NCI-H2081 (cell line): Measurements from ENCODE around the gene NOL4L.
"Not testable (repeated sequence)": the region's sequence is repeated elsewhere in the genome, so short reads cannot be mapped to it uniquely, and the experiment has no call there.

ENCODE experiments used
- DNase-seq, 2 experiments: peaks; one replicate each; lab custom pipeline; 2025; lab: John Stamatoyannopoulos, UW

Gene NOL4L

DNA sequence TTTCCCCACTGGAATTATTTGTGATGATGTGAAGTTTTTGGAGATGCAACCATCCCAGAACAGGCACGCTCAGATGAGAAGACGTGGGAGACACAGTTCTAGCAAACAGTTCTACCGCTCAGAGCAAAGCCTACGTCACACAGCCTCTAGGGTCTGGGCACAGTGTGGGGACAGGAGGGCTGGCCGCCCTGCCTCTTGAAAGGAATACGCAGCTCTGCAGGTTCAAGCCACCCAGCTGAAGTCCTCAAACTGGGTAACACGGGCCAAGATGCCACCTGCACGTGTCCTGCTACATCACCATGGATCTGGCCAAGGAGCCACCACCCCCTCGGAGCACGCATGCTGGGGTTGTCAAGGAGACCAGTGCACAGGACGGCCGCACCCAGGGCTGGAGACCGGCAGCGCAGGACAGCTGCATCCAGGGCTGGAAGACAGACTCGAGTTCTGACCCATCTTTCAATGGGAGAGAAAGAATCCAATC lies 75.0 kb downstream of the NOL4L start:
- no peak for DNase-seq

DNA sequence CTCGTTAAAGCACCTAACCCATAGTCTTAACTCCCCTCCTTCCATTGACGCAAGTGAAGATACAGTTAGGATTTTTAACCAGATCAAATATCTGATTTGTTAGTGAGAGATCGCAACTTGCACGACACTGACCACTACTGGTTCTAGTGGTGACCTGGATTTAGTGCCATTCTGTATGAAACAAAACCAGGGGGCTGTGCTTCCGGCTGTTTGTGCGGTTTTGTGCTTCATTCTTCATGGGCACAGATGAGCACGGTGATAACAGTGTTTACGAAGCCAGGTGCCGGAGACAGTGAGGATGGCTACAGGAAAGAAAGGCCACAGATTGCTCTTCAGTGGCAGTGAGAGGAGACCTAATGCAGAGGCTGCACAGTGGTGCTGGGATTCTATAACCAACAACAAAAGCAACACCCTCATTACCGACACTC lies 75.5 kb downstream of the NOL4L start:
- DNase-seq = peak; percentile 17 to 38

DNA sequence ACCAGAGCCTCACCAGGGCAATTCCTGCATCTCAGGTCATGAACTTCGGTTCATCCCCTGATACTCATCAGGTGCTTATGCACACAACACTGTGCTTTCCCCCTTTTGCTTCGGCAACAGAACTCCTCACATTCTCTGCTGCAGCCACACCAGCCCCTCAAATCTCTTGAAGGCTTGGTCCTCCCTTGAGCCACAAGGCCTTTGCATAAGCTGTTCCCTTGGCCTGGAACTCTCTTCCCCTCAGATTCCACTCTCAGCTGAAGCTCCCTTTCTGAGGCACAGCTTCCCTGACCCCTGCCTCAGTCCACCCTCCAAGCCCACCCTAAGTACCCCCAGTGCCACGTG lies 76.4 kb downstream of the NOL4L start:
- no peak for DNase-seq

DNA sequence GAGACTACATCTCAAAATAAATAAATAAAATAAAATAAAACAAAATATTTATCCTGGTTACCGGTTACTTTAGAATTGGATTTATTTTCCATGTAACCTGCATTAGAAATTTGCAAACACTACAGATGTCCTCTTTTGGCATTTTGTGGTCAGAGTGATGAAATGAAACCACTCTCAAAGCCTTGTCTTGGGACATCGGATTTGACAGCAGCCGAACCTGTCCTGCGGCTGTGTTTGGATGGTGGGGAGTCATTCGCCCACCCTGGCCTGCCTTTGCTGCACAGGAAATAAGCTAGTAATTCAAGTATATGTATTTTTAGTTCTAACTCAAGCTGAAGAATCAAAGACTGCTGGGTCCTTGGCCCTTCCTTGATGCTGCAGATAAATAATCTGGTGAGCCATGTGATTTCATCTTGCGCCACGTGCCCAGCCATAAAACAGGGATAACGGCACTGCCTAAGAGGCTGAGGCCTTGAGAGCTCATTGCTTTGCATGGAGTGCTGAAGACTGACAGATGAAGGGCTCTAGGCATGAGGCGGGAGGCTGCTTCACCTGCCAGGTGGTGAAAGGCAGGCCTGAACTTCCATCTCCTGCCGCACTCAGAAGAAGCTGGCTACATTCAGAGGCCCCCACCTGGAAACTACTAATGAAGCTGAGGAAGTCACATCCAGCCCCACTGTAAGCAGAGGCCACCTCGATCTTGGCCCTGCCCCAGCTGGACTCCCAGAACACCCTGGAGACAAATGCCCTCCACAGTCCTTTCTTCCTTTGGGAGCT lies 76.9 kb downstream of the NOL4L start:
- DNase-seq = no peak

DNA sequence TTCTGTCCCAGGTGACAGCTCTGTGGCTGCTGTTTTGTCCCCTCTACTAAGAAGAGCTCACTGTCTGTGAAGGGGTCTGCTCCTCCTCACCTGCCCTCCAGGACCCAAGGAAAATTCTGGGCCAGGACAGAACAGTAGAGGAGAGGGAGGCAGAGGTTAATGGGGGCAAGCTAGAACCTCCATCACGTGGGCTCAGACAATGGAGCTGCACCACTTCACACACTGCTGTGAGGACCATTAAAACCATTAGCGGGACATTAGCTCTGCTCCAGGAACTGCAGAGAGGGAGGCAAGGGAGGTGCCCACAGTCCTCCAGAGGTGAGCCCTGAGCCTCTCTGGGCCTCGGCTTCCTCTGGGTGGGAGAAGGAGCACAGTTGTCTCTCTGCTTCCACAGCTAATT lies 78.4 kb downstream of the NOL4L start:
- DNase-seq = no peak

DNA sequence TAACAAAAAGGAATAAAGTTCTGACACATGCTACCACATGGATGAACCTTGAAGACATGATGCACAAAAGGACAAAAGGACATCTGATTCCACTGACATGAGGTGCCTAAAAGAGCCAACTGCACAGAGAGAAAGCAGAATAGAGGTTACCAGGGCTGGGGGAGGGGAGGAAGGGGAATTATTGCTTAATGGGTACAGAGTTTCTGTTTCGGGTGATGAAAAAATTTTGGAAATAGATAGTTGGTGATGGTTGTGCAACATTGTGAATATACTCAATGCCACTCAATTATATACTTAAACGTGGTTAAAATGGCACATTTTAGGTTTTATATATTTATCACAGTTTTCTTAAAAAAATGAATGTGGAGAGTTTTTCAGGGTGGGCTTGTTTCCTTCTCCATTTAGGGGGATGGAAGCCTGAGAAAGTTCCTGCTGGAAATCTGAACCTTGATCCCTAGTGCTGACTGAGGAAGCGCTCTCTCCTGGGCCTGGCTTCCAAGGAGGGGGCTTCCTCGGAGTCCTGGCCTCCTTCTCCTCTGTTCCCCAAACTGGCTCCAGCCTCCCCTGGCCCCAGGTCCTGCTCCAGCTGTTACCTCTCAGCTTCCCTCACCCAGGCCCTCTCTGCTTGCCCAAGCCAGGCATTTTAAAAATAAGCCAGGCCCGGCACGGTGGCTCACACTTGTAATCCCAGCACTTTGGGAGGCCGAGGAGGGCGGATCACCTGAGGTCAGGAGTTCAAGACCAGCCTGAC lies 79.2 kb downstream of the NOL4L start:
- DNase-seq = no peak

DNA sequence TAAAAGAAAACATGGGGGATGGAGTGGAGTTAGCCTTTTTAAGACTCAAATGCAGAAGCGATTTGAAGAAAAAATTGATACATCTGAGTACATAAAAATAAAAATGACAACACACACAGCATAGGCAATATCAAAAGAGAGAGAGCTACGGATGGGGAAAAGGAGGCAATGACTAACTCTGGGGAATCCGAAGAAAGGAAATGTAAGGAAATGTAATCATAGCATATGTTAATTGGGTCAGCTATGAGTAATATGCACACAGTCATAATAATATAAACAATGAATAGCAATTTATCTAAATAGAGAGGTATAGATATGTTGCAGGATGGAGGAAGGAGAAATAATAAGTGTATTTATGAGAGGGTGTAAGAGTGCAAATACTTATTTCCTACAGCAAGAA lies 83.4 kb downstream of the NOL4L start:
- no peak for DNase-seq

DNA sequence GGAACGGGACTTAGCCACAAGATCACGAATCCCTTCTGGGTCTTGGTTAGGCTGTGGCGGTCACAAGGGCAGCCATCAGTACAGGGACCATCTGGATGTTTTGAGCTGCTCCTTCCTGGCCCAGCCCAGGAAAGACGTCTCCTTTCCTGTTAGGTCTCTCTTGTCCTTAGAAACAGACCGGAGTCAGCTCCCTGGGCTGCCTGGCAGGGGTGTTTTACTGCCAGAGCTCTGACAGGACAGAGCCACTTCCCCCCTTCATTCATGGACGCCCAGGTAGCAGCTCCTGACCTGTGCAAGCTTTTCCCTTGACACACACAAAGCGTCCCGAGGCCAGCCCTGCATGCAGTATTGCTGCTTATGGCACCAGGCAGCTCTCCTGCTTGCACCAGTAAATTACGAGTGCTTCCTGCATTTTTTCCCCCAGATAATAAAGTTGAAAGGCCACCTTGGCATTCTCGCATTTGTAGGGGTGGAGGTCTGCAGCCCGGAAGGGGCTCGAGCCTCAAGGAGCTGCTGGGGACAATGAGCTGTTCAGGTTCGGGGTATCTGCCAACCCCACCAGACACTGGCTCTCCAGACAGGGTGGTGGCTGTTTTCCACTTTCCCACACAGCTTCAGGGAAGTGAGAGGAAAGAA lies 87.4 kb downstream of the NOL4L start:
- no peak for DNase-seq

DNA sequence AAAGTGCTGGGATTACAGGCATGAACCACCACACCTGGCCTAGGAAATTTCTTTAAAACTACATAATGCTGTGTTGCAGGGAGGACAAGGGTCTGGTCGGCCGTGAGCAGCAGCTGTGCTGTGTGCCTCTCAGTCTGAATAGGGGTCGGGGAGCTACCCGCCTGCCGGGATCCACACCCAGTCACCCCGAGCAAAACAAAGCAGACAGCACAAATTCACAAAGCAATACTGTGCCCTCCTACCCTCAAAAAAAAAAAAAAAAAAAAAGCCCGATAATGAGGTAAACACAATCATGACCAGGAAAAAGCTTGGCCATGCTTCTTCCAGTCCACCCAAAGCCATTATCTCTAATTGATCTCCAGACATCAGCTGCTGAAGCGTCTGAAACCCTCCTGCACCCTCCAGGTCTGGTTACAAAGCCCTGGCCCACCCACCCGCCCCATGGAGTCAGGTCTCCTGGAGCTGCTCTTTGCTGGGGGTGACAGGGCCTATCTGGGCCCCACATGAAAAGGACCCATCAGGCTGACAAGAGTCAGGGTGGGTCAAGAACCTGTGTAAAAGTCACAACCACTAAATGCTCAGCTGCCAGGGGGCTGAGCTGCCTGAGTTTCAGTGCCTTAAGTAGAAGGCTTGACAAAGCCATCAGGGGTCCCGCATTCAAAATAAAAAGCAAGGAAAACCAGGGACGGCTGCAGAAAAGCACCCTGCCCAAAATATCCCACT lies 88.2 kb downstream of the NOL4L start:
- no peak for DNase-seq

DNA sequence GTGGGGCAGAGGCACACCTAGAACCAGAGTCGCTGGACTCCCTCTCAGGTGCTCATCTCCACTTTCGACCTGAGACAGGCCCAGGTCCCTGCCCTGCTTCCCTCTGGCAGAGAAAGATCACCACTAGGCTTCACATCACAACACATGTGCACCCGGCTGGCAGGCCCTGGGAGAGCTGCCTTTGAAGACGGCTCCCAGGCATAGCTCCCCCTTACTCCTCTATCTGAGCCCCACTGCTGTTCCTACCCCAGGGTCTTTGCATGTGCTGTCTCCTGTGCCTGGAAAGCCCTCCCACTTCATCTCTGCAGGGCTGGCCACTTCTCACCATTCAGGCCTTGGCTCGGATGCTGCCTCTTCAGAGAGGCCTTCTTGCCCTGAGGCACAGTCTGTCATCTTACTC lies 89.2 kb downstream of the NOL4L start:
- no peak for DNase-seq

DNA sequence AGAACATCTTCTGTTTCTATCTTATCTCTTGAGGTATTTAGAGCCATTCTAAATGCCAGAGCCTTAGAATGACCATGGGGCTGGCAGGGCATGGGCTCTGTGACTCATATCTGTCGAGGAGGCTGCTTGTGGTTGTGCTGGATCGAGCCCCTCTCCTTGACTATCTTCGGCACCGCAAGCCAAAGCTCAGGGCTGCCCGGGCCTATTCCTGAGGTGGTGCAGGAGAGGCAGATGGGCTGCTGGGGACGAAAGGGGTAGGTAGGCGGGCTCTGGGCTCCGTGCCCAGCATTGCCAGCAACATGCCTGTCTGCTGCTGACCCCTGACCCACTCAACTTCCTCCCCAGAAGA lies 89.9 kb downstream of the NOL4L start:
- DNase-seq = no peak

DNA sequence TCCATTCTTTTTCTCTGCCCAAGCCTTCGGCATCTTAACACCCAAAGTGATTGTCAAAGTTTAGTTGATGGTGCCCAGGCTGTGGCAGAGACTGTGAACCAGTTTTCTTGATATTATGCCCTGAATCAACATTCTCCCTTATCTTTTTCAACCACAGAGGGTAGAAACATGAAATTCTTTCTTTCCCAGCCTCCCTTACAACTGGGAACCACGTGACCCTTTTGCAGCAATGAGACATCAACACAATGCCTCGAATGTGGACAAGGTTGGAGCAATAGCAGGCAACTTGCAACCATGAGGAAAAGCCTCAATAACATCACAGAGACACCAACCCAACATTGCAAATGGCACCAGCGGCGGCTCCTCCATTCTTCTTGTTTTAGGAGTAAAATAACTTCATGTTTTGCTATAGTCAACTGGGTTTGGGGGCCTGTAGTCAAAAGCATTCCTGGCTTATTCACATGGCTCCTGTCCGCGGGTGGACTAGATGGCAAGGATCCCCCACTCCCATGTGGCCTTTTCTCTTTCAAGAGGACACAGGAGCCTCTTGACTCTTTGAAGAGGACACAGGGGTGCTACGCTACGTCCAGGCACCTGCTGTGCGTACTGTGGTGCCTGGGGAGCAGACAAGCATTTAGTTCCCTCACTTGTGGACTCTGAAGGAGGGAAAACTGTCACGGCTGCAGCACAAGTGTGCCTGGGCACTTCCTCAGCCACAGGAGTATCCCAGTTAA lies 90.5 kb downstream of the NOL4L start:
- no peak for DNase-seq

DNA sequence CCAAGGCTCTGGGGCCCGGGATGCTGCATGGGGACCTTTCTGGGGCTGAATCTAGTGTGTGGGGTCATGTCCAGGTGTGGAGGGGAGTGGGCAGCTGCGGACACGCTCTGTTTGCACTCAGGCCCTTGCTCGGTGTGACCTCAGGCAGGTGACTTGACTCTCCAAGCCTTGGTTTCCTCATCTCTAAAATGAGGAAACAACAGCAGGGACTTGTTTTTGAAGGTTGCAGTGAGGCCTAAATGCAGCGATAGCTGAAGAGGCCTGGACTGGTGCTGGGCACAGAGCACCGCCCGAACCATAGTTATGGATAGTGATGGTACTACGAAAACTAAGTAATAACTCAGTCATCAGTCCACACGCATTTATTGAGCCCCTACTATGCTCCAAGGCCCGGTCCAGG lies 91.8 kb downstream of the NOL4L start:
- no peak for DNase-seq

DNA sequence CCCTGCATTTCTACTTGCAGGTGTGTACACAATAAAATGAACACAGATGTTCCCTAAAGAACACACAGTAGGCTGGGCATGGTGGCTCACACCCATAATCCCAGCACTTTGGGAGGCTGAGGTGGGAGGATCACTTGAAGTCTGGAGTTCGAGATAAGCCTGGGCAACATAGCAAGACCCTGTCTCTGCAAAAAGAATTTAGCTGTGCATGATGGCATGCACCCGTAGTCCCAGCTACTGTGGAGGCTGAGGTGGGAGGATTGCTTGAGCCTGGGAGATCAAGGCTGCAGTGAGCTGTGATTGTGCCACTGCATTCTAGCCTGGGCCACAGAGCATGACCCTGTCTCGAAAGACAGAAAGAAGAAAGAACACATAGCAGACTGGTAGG lies 93.4 kb downstream of the NOL4L start:
- DNase-seq = not testable (repeated sequence)

DNA sequence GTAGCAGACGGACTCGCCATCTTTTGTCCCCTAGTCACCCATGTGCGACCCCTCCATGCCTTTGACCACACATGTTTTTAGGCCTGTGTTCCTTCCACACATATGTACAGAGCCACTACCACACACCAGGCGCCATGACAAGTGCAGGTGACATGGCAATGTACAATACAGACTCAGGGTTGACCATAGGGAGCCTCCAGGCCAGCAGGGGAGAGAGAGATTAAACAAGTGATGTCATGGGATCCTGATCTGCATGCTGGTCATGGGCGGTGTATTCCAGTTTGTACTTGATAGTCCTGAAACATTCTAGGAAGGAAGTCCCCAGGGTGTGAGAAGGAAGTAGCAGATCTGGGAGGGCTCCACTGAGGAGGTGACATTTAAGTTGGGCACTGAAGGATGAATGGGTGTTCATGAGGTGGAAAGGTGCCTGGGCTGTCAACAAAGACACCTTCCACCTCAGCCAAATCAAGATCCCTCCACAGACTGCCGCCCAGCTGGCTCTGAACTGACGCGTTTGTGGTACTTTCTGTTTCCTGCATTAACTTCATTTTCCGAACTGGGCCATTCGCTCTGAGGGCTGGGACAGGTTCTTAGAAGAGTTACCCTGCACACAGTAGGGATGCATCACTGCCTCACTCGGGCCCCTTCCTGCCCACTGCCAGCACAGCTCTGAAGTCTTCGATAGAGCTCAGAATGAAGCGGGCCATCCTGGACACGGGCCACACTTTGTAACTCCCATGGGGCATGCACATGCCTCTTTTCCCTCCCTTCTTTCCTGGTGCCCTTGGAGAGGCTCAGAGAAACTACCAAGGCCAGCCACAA lies 94.0 kb downstream of the NOL4L start:
- no peak for DNase-seq

DNA sequence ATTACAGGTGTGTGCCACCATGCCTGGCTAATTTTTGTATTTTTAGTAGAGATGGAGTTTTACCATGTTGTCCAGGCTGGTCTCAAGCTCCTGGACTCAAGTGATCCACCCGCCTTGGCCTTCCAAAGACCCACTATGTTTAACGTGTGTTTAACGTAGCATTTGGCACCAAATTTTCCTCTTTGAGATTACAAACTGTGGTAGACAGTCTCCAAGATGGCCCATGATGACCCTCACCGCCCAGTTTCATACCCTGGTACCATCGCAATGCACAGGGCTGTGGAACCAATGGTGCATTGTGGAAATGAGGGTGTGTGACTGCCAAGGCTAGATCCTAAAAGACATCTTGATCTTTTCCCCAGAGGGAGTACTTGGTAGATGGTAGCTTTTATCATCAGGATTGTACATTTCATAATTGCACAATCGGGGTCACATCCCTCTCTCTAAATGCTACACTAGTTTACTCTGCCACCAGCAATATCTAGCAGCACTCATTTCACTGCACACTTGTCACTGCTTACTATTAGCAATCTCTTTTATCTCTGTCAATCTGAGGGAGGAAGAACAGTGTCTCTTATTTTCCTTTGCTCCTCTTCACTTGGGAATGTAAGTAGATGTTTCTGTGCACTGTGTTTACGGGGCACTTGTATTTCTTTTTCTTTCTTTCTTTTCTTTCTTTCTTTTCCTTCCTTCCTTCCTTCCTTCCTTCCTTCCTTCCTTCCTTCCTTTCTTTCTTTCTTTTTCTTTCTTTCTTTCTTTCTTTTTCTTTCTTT lies 96.9 kb downstream of the NOL4L start:
- no peak for DNase-seq

DNA sequence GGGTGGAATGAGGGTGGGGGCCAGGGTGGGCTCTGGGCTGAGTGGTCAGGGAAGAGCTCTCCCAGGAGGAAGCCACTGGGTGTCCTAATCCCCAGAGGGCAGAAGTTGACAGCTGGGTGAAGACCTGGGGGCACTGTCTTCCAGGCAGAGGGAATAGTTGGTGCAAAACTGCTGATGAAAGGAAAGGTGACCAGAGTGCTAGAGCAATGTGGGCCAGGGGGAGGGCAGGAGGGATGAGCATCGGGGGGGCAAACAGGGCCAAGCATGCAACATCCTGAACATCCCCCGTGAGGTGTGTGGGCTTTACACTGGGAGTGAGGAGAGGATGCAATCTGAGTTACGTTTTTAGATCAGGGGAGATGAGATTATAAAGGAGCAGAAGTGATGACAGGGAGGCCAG lies 97.8 kb downstream of the NOL4L start:
- DNase-seq = no peak

DNA sequence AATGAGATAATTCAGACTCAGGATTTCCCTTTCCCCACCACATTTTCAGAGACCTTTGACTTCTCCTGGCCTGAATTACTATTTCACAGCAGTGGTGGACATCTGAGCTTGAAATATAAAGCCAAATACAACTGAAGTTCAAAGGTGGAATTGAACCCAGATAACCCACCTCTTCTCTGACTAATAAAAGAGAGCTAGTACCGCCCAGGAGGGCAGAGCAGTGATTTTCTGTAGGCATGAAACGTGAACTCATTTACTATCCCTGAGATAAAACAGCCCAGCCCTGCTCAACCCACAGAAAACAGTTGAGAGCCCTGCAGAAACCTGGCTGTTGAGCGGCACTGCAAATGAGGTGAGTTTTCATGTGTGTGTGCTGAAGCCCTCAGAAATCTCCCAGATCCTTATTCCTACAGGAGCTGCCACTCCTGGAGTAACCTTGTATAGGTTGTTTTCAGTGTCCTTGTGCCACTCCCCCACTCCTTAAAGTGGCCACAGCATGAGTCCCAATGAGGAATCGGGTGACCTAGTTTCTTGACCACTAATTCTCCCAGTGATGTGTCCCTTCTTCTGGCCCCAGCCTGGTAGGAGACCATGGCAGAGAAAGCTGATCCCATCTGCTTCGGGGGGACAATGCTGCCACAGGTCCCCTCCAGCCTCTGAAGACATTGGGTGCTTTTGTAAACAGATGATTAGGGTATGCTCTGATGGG lies 99.2 kb downstream of the NOL4L start:
- DNase-seq = no peak

DNA sequence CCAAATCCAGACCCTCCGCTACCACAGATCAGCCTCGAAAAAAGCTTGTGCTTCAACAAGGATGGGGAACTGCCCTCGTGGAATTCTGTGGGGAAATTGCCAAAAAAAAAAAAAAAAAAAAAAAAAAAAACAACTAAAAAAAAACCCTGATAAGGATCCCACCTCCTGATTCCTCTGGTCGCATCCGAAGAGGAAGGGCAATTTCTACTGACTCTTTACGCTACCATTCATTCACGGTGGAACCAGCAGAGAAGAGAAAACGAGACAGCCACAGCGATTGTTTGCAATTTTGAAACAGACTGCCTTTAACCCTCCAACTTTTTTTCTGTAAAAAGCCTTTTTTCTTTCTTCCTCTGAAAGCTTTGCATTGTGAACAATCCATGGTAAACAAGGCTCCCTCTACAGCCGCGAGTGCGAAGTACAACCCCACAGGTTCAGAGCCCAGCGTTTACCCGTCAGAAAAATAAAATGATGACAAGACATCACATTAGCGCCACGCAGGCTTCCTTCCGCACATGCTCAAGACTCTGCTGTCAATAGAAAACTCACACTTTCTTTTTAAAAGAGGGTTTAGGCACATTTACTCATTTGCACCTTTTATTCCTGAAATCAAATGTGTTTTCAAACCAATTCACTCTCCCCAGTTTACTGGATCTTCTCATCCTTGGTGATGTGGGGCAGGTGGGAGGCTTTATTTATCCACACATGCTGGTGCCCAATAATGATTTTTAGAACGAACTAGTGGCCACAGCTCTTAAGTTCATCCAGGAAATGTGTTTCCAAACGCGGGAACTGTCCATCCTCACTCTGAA lies 100.0 kb downstream of the NOL4L start:
- peak; percentile 65 to 80 for DNase-seq
